Liver (tissue), 9 donors: ENCODE measurements around the gene MGAT5. TPM values are rescaled to one million over a fixed set of nuclear protein-coding genes. Genes with fewer than 3 reads are reported as not detected.

Experiments
- DNase-seq: peaks from one replicate; pipeline ENCODE4 v3.0.0-alpha.2; 2017; ENCODE audit warnings: low spot score
- H3K27ac ChIP-seq, 2 donors: one replicate each; pipeline ENCODE4 v1.7.0; 2013; ENCODE audit warnings: inconsistent platforms in 2 of 2, low read length in 2 of 2, control low read depth in 1 of 2, low read depth in 1 of 2, mild to moderate bottlenecking in 1 of 2
- H3K27me3 ChIP-seq, 4 donors: one replicate each; pipeline versions ENCODE4 v1.6.1 to v1.7.0; 2013; ENCODE audit warnings: low read length in 3 of 4, inconsistent platforms in 1 of 4, mild to moderate bottlenecking in 1 of 4, moderate library complexity in 1 of 4; ENCODE audit not compliant: control insufficient read depth in 4 of 4, insufficient read depth in 4 of 4
- H3K36me3 ChIP-seq, 4 donors: one replicate each; pipeline versions ENCODE4 v1.6.1 to v1.7.0; 2013; ENCODE audit warnings: low read length in 3 of 4, mild to moderate bottlenecking in 3 of 4, low read depth in 1 of 4, moderate library complexity in 1 of 4; ENCODE audit not compliant: control insufficient read depth in 4 of 4, insufficient read depth in 3 of 4
- H3K4me1 ChIP-seq, 4 donors: one replicate each; pipeline versions ENCODE4 v1.6.1 to v1.7.0; 2013; ENCODE audit warnings: low read length in 3 of 4, mild to moderate bottlenecking in 3 of 4, moderate library complexity in 1 of 4; ENCODE audit not compliant: control insufficient read depth in 4 of 4, insufficient read depth in 4 of 4
- H3K4me3 ChIP-seq, 3 donors: one replicate each; pipeline versions ENCODE4 v1.6.1 to v1.7.0; 2013; ENCODE audit warnings: low read length in 3 of 3, control low read depth in 1 of 3, low read depth in 1 of 3, mild to moderate bottlenecking in 1 of 3
- H3K9ac ChIP-seq, 2 donors: one replicate each; pipeline ENCODE4 v1.7.0; 2013; ENCODE audit warnings: low read length in 2 of 2, mild to moderate bottlenecking in 2 of 2, moderate library complexity in 2 of 2, control low read depth in 1 of 2, low read depth in 1 of 2
- H3K9me3 ChIP-seq, 4 donors: one replicate each; pipeline versions ENCODE4 v1.6.1 to v1.7.0; 2013; ENCODE audit warnings: low read length in 3 of 4; ENCODE audit not compliant: control insufficient read depth in 4 of 4
- ATF3 ChIP-seq: IDR thresholded peaks from 2 replicates; pipeline ENCODE4 v1.6.1; 2016; ENCODE audit warnings: antibody characterized with exemption
- CTCF ChIP-seq: fragments of 150-350 bp; IDR thresholded peaks from 2 replicates; pipeline ENCODE4 v1.5.1; 2017; ENCODE audit warnings: improper control_type of control experiment, low read depth, low read length; ENCODE audit not compliant: missing input control
- EGR1 ChIP-seq, 2 donors: IDR thresholded peaks; 2 replicates each; pipeline ENCODE4 v1.6.1; 2016 to 2018; ENCODE audit warnings: antibody characterized with exemption in 2 of 2, low read depth in 2 of 2
- FOXA1 ChIP-seq: IDR thresholded peaks from 2 replicates; pipeline ENCODE4 v1.6.1; 2016; ENCODE audit warnings: antibody characterized with exemption
- FOXA2 ChIP-seq: IDR thresholded peaks from 2 replicates; pipeline ENCODE4 v1.6.1; 2016; ENCODE audit warnings: antibody characterized with exemption
- HNF4A ChIP-seq, 2 donors: conservative IDR thresholded peaks; 2 replicates each; pipeline ENCODE4 v1.6.1; 2016; ENCODE audit warnings: antibody characterized with exemption in 2 of 2, mild to moderate bottlenecking in 2 of 2
- HNF4G ChIP-seq: IDR thresholded peaks from 2 replicates; pipeline ENCODE4 v1.6.1; 2016; ENCODE audit warnings: antibody characterized with exemption
- JUND ChIP-seq, 2 donors: IDR thresholded peaks; 2 replicates each; pipeline ENCODE4 v1.6.1; 2016; ENCODE audit warnings: antibody characterized with exemption in 2 of 2
- MAX ChIP-seq: IDR thresholded peaks from 2 replicates; pipeline ENCODE4 v1.6.1; 2016; ENCODE audit warnings: antibody characterized with exemption
- NR2F2 ChIP-seq: IDR thresholded peaks from 2 replicates; pipeline ENCODE4 v1.6.1; 2016; ENCODE audit warnings: antibody characterized with exemption
- REST ChIP-seq: IDR thresholded peaks from 2 replicates; pipeline ENCODE4 v1.6.1; 2016; ENCODE audit warnings: antibody characterized with exemption, mild to moderate bottlenecking
- RXRA ChIP-seq, 2 donors: IDR thresholded peaks; 2 replicates each; pipeline ENCODE4 v1.6.1; 2017 to 2018; ENCODE audit warnings: antibody characterized with exemption in 2 of 2, mild to moderate bottlenecking in 1 of 2
- SP1 ChIP-seq: IDR thresholded peaks from 2 replicates; pipeline ENCODE4 v1.6.1; 2018; ENCODE audit warnings: antibody characterized with exemption, mild to moderate bottlenecking
- TAF1 ChIP-seq: conservative IDR thresholded peaks from 2 replicates; pipeline ENCODE4 v1.6.1; 2016; ENCODE audit warnings: antibody characterized with exemption, mild to moderate bottlenecking
- YY1 ChIP-seq: IDR thresholded peaks from 2 replicates; pipeline ENCODE4 v1.6.1; 2016; ENCODE audit warnings: antibody characterized with exemption, mild to moderate bottlenecking
- ZBTB33 ChIP-seq: IDR thresholded peaks from 2 replicates; pipeline ENCODE4 v1.6.1; 2016; ENCODE audit warnings: antibody characterized with exemption
- WGBS: extraction: QIAGEN DNeasy Blood & Tissue Kit; methylation state at CpG from one replicate; pipeline ENCODE4 v1.1.7; 2013; 5-methylcytosine and 5-hydroxymethylcytosine counted together
- polyA plus RNA-seq, 2 donors: library from polyadenylated mRNA; stranded (reverse) in 1 of 2; unstranded in 1 of 2; fragments of 200-250 nt in 1 of 2; fragments of >200 nt in 1 of 2; fragmentation: Nextera tagmentation in 1 of 2; extraction: Ambion mirVana in 1 of 2; gene quantifications; one replicate each; pipeline versions ENCODE4 v1.2.1 to v1.2.3, GENCODE V29; 2013 to 2015
- total RNA-seq, 2 donors: library from RNA; depleted of rRNA; stranded (reverse); fragments of >200 nt; gene quantifications; one replicate each; pipeline ENCODE4 v1.2.3, GENCODE V29; 2014
- donor health status: healthy.
- donor health status: healthy.
- donor health status: healthy.
- donor health status: healthy.
- donor health status: healthy.

Gene MGAT5
- total and polyA plus RNA-seq, 4 donors: 1.8 to 12.7 (median 5.6) TPM

- H3K36me3 ChIP-seq: peaks cover 0 to 4% (median under 1%) of the 10 kb centered on the region in 4 donors
- WGBS: 97% methylated on average over 6 of the region's 6 CpGs
- no peak overlapping the region for H3K9ac ChIP-seq
- DNase-seq: no peak
- TF ChIP-seq RXRA (IDR thresholded peaks at IDR 0.05) (no peak), FOXA1 (no peak), JUND (IDR thresholded peaks at IDR 0.05) (no peak), EGR1 (IDR thresholded peaks at IDR 0.05; ENCODE audit: low read depth in 2 of 2) (no peak), ATF3 (no peak)
- H3K27me3 ChIP-seq: no peaks in the 10 kb centered on the region
- no peak overlapping the region for H3K4me3 ChIP-seq
- H3K4me1 ChIP-seq: no peaks in the 10 kb centered on the region
- H3K9me3 ChIP-seq: no peaks in the 10 kb centered on the region
- no peak overlapping the region for H3K27ac ChIP-seq
Measured at GRCh38 chr2:134366359-134366758, 112.5 kb downstream of the MGAT5 start.

GRCh38 chr2:134367213-134367612 is 113.3 kb downstream of the MGAT5 start:
- H3K4me1 ChIP-seq: no peaks in the 10 kb centered on the region
- no peaks in the 10 kb centered on the region for H3K9me3 ChIP-seq
- WGBS: 85% methylated on average over 2 of the region's 2 CpGs
- H3K27ac ChIP-seq: no peak overlapping the region
- no peak overlapping the region for H3K9ac ChIP-seq
- no peak for DNase-seq
- H3K4me3 ChIP-seq: no peak overlapping the region
- TF ChIP-seq SP1: no peak
- no peak for TF ChIP-seq RXRA (IDR thresholded peaks at IDR 0.05)
- TF ChIP-seq ATF3: no peak
- no peak for TF ChIP-seq EGR1 (IDR thresholded peaks at IDR 0.05; ENCODE audit: low read depth in 2 of 2)
- no peak for TF ChIP-seq ZBTB33
- no peak for TF ChIP-seq CTCF
- H3K36me3 ChIP-seq: peaks cover 0 to 4% (median under 1%) of the 10 kb centered on the region in 4 donors
- no peaks in the 10 kb centered on the region for H3K27me3 ChIP-seq

GRCh38 chr2:134368009-134368817 is 114.3 kb downstream of the MGAT5 start:
- WGBS: 89% methylated on average over 6 of the region's 6 CpGs
- no peak overlapping the region for H3K4me3 ChIP-seq
- no peak for DNase-seq
- H3K27ac ChIP-seq: no peak overlapping the region
- no peaks in the 10 kb centered on the region for H3K4me1 ChIP-seq
- H3K27me3 ChIP-seq: no peaks in the 10 kb centered on the region
- no peak overlapping the region for H3K9ac ChIP-seq
- no peaks in the 10 kb centered on the region for H3K36me3 ChIP-seq
- H3K9me3 ChIP-seq: no peaks in the 10 kb centered on the region
- TF ChIP-seq HNF4A (conservative IDR thresholded peaks at IDR 0.05): no peak
- no peak for TF ChIP-seq RXRA (IDR thresholded peaks at IDR 0.05)
- no peak for TF ChIP-seq YY1
- no peak for TF ChIP-seq MAX
- no peak for TF ChIP-seq SP1
- TF ChIP-seq HNF4G: no peak
- no peak for TF ChIP-seq FOXA1
- TF ChIP-seq TAF1: no peak
- no peak for TF ChIP-seq ZBTB33
- TF ChIP-seq FOXA2: no peak
- no peak for TF ChIP-seq NR2F2
- no peak for TF ChIP-seq JUND (IDR thresholded peaks at IDR 0.05)
- TF ChIP-seq REST: no peak
